DOHH2 (cell line): ENCODE data around the gene CMSS1.

Source experiments
- H3F3A ChIP-seq: fragments of 200-600 bp; sonication (generic), shearing (Covaris generic); 2 replicates; pipeline ENCODE4 v1.6.0; 2016; ENCODE audit warnings: antibody characterized with exemption, mild to moderate bottlenecking; ENCODE audit not compliant: control insufficient read depth, insufficient read depth
- H3K27ac ChIP-seq: fragments of 200-600 bp; sonication (generic); 2 replicates; pipeline ENCODE4 v1.5.1; 2014; ENCODE audit warnings: low read depth, mild to moderate bottlenecking, low read length, moderate library complexity
- H3K27me3 ChIP-seq: fragments of 200-600 bp; sonication (generic); 2 replicates; pipeline ENCODE4 v1.6.1; 2014; ENCODE audit warnings: mild to moderate bottlenecking, low read length, mixed read lengths; ENCODE audit not compliant: control insufficient read depth
- H3K36me3 ChIP-seq: fragments of 200-600 bp; sonication (generic); 2 replicates; pipeline ENCODE4 v1.6.1; 2014; ENCODE audit warnings: mild to moderate bottlenecking, low read length, moderate library complexity, mixed read lengths; ENCODE audit not compliant: control insufficient read depth
- H3K4me1 ChIP-seq: fragments of 200-600 bp; sonication (generic); 2 replicates; pipeline ENCODE4 v1.6.1; 2014; ENCODE audit warnings: mild to moderate bottlenecking, low read length, mixed read lengths; ENCODE audit not compliant: control insufficient read depth
- H3K4me2 ChIP-seq: fragments of 200-600 bp; sonication (generic); 2 replicates; pipeline ENCODE4 v1.6.0; 2014; ENCODE audit warnings: mild to moderate bottlenecking, low read length, moderate library complexity
- H3K4me3 ChIP-seq: fragments of 200-600 bp; sonication (generic); 2 replicates; pipeline ENCODE4 v1.5.1; 2014; ENCODE audit warnings: mild to moderate bottlenecking, low read length, mixed read lengths
- H3K79me2 ChIP-seq: fragments of 200-600 bp; sonication (generic); 2 replicates; pipeline ENCODE4 v1.6.1; 2014; ENCODE audit warnings: mild to moderate bottlenecking, low read length, mixed read lengths; ENCODE audit not compliant: control insufficient read depth
- H3K9me2 ChIP-seq: fragments of 200-600 bp; sonication (generic); replicated peaks from 2 replicates; pipeline ENCODE4 v1.6.1; 2014; ENCODE audit warnings: mild to moderate bottlenecking, low read length, mixed read lengths; ENCODE audit not compliant: control insufficient read depth
- H3K9me3 ChIP-seq: fragments of 200-600 bp; sonication (generic); 2 replicates; pipeline ENCODE4 v1.6.1; 2014; ENCODE audit warnings: antibody characterized with exemption, low read length, mixed read lengths; ENCODE audit not compliant: control insufficient read depth, insufficient read depth
- H4K20me1 ChIP-seq: fragments of 200-600 bp; sonication (generic); 2 replicates; pipeline ENCODE4 v1.6.0; 2014; ENCODE audit warnings: low read depth, mild to moderate bottlenecking, antibody characterized with exemption, low read length, moderate library complexity; ENCODE audit not compliant: control insufficient read depth, insufficient read depth
- EZH2phosphoT487 ChIP-seq: fragments of 200-600 bp; sonication (generic); IDR thresholded peaks from 2 replicates; pipeline ENCODE4 v1.6.1; 2017; ENCODE audit warnings: borderline replicate concordance, mild to moderate bottlenecking, antibody characterized with exemption, low read length, moderate library complexity, mixed read lengths
- TF ChIP-seq, protein P1 (sequence below): fragments of 200-600 bp; sonication (generic); IDR thresholded peaks from one replicate; pipeline ENCODE4 v1.5.1; 2014; ENCODE audit warnings: antibody characterized with exemption, mild to moderate bottlenecking, low read depth, low read length; ENCODE audit not compliant: poor library complexity, severe bottlenecking

CMSS1 gene

DNA sequence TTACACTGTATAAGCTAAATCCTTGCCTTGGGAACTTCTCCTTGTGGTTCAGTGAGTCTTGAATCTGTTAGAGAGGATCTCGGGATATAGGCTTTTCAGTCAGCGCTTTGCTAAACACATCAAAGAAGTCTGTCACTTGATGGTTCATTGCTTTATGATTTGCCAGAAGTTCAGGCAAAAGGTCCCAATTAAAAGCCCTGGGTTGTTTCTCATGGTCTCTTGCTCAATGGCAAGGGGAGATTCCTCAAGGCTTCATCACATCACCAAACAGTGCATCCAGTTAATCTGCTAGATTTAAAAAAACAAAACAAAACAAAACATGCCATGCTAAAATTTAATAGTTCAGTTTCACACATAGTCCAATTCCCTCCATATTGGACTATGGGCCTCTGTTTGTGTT lies 181.9 kb downstream of the CMSS1 start:
- H3K9me3 ChIP-seq = no peaks in the 10 kb centered on the region
- H3K36me3 ChIP-seq = no peaks in the 10 kb centered on the region
- no peak overlapping the region for H3K4me2 ChIP-seq
- no peak overlapping the region for H3K4me3 ChIP-seq
- H3K27me3 ChIP-seq = no peaks in the 10 kb centered on the region
- H3K27ac ChIP-seq = no peak overlapping the region
- peaks cover 8% of the 10 kb centered on the region; the same call in 1 of the 2 replicates for H3K79me2 ChIP-seq
- no peaks in the 10 kb centered on the region for H3K4me1 ChIP-seq
- no peaks in the 10 kb centered on the region for H3F3A ChIP-seq
- 0 out of 2 replicates have a peak, but pooled peaks cover 3% of the 10 kb centered on the region for H4K20me1 ChIP-seq
- TF ChIP-seq, protein P1, sequence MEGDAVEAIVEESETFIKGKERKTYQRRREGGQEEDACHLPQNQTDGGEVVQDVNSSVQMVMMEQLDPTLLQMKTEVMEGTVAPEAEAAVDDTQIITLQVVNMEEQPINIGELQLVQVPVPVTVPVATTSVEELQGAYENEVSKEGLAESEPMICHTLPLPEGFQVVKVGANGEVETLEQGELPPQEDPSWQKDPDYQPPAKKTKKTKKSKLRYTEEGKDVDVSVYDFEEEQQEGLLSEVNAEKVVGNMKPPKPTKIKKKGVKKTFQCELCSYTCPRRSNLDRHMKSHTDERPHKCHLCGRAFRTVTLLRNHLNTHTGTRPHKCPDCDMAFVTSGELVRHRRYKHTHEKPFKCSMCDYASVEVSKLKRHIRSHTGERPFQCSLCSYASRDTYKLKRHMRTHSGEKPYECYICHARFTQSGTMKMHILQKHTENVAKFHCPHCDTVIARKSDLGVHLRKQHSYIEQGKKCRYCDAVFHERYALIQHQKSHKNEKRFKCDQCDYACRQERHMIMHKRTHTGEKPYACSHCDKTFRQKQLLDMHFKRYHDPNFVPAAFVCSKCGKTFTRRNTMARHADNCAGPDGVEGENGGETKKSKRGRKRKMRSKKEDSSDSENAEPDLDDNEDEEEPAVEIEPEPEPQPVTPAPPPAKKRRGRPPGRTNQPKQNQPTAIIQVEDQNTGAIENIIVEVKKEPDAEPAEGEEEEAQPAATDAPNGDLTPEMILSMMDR = no peak
- TF ChIP-seq EZH2phosphoT487 = no peak
- no peaks in the 10 kb centered on the region for H3K9me2 ChIP-seq

DNA sequence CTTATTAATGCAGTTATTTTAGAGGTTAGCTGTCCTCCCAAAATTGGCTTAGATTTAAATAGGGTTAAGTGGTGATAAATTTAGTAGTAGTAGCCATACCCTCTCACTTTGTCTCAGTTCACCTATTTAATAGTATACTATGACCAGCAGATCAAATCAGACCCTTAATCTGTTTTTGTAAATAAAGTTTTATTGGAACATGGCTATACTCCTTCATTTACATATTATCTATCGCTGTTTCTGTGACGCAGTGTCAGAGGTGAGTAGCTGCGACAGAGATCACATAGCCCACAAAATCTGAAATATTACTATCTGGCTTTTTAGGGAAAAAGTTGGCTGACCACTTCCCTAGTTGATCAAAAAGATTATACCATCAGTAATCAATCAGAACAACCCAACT lies 183.4 kb downstream of the CMSS1 start:
- Histone ChIP-seq H3K36me3 (no peaks in the 10 kb centered on the region), H3K4me1 (no peaks in the 10 kb centered on the region), H3K27me3 (no peaks in the 10 kb centered on the region), H3K4me3 (no peak overlapping the region), H3K9me2 (no peaks in the 10 kb centered on the region), H3K4me2 (no peak overlapping the region), H3K9me3 (no peaks in the 10 kb centered on the region), H3F3A (no peaks in the 10 kb centered on the region), H3K27ac (no peak overlapping the region), H4K20me1 (0 out of 2 replicates have a peak, but pooled peaks cover 3% of the 10 kb centered on the region), H3K79me2 (peaks cover 8% of the 10 kb centered on the region; the same call in 1 of the 2 replicates)
- TF ChIP-seq, protein P1 = no peak
- TF ChIP-seq EZH2phosphoT487 = no peak

DNA sequence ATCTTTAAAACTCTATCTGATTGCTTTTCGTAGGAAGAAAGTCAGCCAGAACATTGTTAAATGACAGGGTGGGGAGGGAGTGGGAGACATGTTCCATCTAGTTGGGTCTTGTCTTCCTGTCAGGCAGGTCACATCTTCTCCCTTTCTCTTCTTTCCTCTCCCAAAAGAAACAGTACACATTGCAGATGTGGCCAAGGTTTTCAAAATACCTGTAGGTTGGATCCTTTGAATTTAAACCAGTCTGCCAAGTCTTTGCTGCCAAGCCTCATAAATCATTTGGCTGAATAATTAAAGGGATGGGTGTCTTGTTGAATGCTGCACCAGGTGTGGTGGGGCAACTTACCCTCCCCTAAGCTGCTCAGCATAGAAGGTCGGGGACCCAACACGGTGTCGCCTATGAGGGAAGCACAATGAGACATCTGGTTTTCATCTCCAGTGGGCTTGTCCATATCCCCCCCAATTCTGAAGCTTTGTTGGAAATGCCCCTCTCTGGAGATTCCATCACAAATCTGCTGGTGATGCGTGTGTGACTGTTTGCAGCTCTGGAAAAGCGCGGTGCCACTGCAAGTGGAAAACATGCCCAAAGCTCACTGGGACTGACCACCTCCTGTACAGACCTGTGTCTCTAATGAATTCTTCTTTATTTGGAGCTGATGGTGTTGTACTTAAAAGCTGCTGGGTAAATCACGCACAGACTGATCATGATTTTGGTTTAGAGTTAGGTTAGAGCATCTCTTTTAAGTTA lies 184.0 kb downstream of the CMSS1 start:
- H3K27ac ChIP-seq = no peak overlapping the region
- H3F3A ChIP-seq = no peaks in the 10 kb centered on the region
- H3K36me3 ChIP-seq = no peaks in the 10 kb centered on the region
- no peaks in the 10 kb centered on the region for H3K9me2 ChIP-seq
- no peaks in the 10 kb centered on the region for H3K4me1 ChIP-seq
- no peaks in the 10 kb centered on the region for H3K9me3 ChIP-seq
- H3K4me2 ChIP-seq = no peak overlapping the region
- TF ChIP-seq, protein P1 = no peak
- TF ChIP-seq EZH2phosphoT487 = no peak
- H3K4me3 ChIP-seq = no peak overlapping the region
- H4K20me1 ChIP-seq = 0 out of 2 replicates have a peak, but pooled peaks cover 3% of the 10 kb centered on the region
- H3K27me3 ChIP-seq = no peaks in the 10 kb centered on the region
- peaks cover 8% of the 10 kb centered on the region; the same call in 1 of the 2 replicates for H3K79me2 ChIP-seq
